Measurements from ENCODE around the gene ANK2. TPM values are rescaled to one million over a fixed set of nuclear protein-coding genes. Genes with fewer than 3 reads are reported as not detected.
"Not testable (repeated sequence)": the region's sequence is repeated elsewhere in the genome, so short reads cannot be mapped to it uniquely, and the experiment has no call there.

Gene ANK2
- polyA plus RNA-seq, 10 donors: 167 to 356 (median 248) TPM

DNA sequence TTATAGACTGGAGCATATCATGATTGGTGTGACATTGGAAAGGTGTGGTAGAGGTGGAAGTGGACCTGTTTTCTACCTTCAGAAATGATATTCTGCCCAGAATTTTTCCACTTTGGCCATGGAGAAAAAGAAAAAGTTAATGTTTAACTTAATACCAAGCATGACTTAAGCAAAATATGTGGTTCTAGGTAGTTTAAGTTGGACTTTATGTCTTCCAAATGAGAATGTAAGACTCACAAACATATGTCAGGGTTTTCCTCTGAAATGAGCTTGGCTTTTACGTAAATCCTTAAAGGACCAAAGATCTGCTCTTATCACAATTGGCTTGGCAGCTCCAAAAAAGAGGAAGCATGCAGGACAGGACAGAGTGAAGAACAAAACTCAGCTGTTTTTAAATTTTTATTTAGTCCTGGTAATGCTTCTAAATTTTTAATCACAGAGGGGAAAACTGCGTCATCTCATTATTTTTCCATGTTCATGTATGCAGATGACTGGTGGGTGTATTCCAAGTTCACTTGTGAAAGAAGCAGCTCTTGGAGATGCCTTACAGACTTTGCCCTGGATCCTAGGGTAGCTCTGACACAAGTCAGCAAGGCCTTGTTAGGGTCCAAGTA lies 98.2 kb downstream of the ANK2 start:
- DNase-seq: peak in 1 of 3 donors; percentile 50

DNA sequence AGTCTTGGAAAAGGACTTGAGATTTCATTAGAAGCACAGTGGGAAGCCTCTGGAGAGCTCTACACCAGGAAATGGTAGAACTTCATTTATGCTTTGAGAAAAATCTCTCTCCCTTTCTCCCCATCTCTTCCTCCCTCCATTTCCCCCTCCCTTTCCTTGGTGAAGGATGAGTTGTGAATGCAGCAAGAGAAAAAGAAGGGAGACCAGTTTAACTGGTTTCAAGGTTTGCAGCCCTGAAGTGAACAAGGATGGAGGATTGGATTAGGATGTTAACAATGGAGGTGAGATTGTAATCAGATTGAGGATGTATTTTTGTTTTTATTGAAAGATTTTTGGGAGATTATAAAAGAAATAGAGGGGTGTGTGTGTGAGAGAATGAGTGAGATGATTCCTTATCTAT lies 99.5 kb downstream of the ANK2 start:
- DNase-seq: no peak

DNA sequence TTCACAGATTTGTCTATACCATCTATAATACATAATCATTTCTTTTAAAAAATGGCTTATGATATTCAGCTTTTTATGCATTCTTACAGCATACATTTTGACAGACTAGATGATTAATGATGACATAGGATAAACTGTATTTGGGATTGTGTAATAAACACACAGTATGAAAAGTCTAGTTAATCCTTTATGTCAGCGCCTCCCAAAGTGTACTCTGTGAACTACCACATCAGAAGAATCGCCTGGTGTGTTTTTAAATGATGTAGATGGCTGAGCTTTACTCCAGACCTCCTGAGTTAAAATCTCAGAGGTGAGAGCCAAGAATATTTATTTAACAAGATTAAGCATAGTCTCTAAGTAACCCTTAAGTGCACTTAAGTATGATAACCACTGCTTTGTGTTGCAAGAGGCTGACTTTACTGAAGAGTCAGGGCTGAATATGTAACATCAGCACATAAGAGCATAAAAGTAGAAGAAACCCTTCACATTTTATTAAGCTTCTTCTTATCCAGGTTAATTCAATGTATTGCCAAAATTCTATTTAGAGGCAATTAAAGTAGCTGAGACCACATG lies 104.2 kb downstream of the ANK2 start:
- no peak for DNase-seq

DNA sequence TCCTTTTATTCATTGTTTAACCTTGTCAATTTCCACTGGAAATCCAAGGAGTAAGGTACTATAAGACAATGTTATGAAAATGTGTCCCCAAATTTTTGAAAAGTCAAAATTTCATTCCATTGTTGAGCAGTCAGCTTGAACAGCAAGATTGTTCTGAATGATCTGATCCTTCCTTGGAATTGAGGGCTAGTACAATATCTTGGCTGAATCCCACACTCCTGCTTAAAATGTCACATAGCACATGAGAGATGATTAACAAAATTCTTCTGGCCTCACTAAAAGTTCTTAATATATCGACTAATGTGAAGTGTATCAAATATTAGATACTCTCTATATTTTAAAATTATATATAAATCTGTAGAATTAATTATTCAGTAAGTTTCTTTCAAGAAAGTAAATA lies 104.8 kb downstream of the ANK2 start:
- DNase-seq: no peak

DNA sequence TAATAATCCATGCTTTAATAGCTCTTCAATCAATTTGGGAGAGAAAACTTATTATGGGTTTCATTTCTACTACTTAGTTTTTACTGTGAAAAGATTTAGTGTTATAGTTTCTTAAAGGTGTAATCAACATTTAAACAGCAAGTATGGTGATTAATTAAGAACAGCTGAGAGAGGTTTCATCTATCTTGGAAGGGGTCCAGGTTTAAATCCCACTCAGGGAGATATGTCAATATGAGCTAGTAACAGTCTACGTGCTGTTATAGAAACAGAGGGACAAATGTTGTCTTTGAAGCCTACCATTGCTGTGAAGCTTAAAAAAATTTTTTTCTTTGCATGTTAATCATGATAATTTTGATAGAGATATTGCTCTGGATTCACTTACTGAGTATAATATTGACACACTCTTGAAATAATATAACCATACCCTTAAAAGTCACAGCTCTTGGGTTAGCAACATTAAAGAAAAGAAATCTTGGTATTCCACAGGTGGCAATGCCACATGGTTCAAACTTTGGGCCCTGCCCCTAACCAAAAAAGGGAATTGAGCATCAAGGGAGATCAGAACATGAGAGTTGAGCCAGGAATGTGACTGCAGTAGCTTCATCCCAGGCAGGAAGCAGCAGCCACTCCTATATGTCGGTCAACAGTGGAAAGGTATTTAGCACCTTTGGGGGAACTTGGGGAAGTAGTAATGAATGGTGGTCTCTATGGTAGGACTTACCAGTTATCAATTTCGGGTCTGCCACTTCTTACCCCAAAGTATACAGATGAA lies 107.8 kb downstream of the ANK2 start:
- peak in 1 of 3 donors; percentile 35 for DNase-seq

DNA sequence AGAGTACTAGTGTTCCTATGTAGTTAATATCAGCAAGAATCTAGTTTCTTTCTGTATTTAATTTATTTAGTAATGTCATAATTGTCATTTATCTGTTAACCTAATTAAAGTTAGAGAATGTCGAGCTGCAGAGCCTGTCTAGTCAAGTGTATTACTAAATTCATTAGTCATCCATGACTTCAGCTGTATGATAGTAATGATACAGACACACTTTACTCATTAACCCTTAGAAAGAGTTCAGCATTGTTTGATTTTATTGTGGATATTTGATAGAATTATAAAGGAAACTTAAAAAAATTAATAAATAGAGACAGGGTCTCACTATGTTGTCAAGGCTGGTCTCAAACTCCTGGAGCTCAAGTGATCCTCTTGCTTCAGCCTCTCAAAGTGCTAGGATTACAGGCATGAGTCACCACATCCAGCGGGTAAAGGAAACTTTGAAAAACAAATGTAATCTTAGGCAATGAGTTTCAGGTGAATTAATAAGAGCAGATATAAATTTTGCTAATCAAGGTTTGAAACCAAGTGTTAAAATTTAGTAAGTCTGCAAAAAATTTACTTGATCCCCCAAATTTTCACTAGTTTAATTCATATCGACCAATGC lies 110.6 kb downstream of the ANK2 start:
- no peak for DNase-seq

DNA sequence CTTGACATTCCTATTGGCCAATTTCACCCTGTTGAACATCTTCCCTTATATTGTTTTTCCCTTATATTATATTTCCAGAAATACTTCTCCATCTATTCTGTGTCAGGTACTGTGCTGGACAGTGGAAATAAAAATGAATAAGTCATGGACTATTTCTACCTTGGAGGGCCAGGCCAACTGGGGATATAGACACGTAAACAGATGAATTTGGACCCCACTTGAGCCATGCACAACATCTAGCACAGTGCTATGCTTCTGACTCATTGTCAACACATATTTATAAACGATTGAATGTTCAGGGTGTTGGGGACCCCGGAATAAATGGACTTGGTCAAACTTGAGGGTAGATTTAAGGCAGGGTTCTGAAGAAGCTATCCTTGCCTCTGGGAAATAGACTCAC lies 111.1 kb downstream of the ANK2 start:
- DNase-seq: no peak

DNA sequence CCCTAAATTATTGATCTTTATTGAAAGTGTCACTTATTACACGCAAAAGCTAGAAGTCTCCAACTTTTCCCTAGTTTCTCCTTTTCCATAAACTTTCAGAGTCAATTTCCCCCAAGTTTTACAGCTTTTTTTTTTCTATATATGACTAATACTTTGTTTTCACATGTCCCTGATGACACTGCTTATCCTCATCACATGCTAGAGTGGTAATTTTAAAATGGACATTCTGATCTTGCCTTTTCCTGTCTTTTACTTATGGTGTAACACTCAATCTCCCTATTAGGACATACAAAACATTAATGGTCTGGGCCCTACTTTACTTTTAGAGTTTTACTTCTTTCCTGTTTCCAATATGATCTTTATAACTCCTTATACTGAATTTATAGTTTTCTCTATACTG lies 112.6 kb downstream of the ANK2 start:
- no peak for DNase-seq

DNA sequence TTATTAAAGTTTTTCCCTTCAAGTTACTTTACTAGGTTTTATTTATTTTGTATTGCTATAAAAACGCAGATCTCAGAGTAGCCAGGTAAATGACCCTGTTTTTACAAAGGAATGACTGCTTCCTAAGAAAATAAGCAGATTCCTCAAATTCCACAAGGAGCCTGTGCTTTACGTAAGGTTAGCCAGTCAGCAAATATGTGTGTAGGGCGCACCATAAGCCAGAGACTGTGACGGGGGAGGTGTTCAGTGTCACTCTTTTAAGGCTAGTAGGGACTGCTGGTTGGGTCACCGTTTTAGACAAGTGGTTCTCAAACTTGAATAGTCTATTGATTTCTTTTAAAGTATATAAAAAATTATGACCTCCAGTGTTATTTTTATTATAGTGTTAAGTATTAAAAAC lies 119.9 kb downstream of the ANK2 start:
- no peak for DNase-seq

DNA sequence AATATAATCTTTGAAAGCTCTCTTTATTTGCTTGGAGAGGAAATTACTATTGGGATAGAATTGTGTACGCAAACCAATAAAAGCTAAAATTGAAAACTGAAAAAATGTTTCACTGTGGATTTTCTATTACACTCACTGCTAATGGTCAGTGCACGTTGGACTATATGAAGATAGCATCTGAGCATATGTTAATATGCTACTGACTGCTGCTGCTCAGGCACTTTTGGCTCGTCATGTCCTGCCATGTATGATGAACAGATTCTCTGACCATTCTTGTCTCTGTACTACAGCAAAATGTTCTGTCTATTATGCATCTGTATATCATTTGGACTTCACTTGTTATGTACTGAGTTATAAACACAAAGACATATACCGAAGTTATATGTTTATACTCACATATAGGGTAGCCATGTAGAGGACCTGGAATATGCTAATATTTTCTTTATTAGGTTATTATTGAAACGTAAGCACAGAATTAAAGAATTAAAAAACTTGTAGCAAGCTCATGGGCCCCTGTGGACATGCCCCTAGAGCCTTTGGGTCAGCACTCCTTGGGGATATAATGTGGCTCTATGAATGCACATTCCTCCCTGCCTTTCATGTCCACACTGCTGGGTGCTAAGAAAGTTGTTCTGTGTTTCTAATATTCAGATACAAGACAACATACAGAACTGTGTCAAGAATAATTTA lies 120.8 kb downstream of the ANK2 start:
- DNase-seq: peak in 1 of 3 donors; percentile 51

DNA sequence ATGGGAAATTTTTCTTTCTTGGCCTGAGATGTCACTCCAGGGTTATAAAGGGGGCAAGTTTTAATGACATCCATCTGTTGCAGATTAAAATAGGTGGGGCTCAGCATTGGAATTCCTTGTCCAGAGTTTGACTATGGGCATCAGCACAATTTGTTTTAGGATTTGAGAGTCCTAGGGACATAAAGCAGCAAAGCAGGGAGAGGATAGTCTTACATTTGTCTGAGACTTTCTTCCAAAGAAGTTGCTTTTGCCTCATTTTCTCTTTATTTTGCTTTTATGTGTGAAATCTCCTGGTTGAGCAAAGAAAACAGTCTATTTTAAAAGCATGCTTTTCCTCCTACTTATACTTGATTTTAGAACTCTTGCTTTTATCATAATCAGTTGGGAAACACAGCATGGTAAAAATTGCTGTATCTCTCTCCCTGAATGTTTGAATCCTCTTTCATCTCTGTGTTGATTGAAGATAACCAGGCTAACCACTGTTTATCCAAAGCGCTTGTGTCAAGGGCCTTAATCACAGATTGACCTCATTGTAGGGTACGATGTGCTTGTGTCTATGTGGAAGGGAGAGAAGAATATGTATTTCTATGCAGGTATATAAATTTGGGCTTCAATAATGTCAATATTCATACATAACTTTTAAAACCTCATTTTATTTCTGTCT lies 121.5 kb downstream of the ANK2 start:
- peak in 1 of 3 donors; percentile 70 for DNase-seq

DNA sequence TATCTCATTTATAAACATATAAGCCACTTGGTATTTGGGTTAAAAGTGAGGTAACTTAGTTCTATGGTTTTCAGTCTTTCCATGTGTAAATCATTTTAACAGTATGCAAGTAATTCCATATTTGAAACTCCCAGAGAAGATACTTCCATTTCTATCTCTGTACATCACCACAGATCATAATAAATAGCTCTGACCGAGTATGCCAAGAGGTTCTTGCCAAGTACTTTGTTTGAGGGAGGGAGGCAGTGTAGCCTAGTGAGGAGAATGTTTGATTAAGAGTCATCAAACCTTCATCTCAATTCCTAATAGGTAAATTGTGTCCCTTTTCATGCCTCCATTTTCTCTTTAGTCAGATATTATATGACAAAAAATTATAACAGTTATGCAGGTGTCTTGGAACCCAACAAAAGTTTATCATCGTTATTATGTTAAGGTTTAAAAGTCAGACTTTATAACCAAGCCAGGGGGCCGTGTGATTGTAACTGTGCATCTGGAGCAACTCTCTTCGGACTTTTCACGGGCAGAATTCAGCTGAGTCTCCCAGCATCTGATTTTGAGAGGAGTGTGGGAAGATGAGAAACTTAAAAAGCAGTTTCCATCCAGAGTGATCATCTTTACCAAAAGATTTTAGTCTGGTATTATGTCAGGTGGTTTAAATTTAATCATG lies 123.8 kb downstream of the ANK2 start:
- peak in 2 of 3 donors; percentile 46 to 76 for DNase-seq

DNA sequence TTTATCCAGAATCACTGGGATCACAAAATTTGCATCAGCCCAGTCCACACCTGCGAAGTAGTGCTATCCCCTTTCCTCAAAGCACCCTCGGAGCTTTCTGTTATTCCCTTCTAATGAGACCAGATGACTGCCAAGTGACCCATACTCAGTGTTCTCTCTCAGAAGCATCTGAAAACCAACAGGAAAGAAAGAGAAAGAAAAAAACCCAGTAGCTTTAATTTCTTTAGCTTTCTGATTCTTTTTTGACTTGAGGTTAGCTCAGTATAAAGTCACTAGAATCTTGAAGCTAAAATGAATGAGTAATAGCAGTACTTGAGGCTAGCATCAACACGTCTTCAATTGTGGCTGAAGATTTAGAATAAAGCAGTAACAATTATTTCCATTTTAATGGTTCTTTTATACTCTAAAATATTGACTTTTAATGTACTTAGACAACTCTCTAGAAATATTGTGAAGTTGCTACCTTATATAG lies 124.4 kb downstream of the ANK2 start:
- DNase-seq: no peak

DNA sequence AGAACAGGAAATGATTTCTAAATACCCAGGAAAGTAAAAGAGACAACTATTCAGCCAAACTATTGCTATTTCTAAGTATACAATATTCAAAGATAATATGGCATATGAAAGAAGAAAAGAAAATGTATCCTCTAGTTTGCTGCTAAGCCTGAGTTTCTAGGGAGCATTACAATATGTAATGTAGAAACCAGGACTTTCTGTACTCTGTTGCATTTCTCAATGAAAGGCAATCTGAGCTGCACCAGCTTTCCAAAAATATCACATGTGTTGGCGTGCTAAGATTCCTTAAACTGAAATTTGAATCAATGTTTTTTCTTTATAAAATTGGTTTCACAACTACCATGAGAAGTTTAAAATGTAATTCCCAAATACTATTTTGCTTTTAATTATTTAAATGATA lies 129.6 kb downstream of the ANK2 start:
- peak in 1 of 3 donors; percentile 64 for DNase-seq

DNA sequence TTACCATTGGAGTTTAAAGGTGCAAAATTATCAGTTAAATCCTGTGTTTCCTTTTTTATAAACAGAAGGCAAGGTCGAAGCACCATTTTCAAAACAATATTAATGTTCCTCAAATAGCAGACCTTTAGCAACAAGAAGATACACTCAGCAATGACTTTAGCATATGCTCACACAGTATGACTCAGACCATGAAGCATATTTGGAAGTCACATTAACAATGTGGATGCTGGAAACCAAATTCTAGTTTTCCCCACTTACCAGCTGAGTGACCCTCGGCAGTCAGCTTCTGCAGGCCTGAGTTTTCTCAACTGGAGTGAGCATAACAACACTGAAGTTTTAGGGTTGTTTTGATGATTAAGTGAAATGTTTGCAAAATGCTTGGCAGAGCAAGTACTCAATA lies 130.5 kb downstream of the ANK2 start:
- DNase-seq: peak in 1 of 3 donors; percentile 44

DNA sequence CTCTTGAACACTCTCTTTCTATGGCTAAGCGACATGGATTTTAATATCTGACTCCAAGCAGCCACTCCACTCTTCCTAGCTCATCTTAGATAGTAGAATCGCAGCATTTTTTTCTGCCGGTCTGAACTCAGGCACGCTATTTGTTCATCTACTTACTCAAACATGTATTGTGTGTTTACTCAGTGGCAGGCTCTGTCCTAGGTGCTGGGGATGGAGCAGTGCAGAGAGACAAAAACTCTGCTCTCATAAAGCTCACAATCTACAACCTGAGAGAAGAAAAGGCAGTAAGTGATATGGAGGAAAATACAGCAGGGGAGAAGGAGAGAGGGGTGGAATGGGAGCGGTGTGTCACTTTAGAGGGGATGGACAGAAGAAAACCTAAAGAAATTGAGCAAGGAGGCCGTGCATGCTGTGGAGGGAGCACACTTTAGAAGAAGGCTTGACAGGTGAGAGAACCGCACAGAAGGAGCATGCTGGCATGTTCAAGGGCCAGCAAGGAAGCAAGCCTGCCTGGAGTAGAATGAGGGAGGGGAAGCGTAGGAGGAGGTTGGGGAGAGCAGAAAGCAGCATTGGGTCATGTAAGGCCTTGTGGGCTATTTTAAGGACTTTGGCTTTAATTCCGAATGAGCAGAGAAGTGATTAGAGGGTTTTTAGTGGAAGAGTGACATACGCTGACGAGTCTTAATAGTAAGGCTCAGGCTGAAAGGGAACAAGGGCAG lies 132.0 kb downstream of the ANK2 start:
- no peak for DNase-seq

DNA sequence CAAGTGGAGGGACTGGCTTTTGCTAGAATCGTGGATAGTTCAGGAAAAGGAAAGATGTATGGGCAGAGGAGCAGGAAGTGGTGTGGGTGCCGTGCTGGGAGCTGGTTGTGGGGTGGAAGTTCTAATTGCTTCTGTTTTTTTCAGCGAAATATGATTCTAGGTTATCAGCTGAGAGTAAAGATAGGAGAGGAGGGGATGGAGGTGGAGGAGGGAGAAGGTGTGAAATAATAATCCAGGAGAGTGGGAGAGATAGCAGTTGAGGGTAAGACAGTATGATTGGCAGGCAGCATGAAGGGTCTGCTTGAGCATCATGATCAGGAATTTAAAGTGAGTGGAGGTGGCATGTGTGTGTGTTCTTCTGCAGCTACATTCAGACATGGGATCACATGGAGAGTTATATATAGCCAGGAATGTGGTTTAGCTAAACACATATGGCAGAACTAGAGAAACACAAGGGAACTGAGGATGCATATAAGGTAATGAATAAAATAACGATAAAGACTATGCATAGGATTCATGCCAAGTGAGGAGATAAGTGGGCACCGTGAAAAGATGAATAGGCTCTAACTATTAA lies 133.7 kb downstream of the ANK2 start:
- DNase-seq: no peak

DNA sequence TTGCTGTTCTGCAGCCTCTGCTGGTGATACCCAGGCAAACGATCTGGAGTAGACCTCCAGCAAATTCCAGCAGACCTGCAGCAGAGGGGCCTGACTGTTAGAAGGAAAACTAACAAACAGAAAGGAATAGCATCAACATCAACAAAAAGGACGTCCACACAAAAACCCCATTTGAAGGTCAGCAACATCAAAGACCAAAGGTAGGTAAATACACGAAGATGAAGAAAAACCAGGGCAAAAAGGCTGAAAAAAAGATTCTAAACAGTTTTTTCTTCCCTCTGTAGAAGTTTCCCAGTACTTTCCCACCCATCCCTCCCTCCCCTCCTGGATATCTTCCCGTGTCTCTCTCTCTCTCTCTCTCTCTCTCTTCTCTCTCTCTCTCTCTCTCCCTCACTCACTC lies 136.8 kb downstream of the ANK2 start:
- not testable (repeated sequence) for DNase-seq

DNA sequence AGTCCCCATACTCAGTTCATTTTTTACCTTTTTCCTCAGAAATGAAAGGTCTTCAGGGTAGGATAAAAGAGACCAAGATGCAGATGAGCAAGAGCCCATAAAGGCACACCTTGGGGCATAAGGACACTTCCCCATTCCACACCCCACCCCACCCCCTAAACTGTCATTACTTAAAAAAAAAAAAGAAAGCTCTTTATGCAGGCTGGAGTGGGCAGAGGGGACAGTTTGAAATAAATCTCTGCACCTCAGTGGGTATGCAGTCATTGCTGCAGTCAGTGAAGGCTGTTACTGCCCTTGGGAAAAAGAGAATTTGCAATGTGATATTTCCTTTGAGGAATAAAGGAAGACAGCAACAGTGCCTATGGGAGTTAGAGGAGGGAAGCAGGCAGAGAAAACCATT lies 137.5 kb downstream of the ANK2 start:
- no peak for DNase-seq

DNA sequence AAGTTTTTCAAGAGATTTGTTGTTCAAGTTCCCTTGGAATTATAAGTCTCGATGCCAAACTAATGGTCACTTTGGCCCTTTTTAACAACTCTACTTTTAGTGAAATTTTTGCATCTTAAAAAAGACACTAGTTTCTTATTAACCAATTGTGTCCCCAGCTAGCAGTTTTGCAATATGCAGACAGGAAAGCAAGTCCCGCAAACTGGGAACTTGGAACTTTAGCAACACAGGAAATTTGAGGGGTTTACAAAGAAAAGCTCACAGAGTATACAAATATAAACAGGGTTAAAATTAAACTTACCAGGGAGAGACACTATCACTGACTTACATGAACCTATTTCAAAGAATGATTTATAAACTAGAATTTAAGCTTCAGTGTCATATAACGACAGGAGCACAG lies 137.9 kb downstream of the ANK2 start:
- DNase-seq: no peak
